OCI-LY3 (cell line): Measurements from ENCODE around the gene TSR3.

Source experiments
- CTCF ChIP-seq: fragments of 200-600, 300-600 bp; sonication (generic); IDR thresholded peaks from 2 replicates; pipeline ENCODE4 v1.5.1; 2014; ENCODE audit warnings: antibody characterized with exemption, low read length, low read depth
- EZH2phosphoT487 ChIP-seq: fragments of 200-600 bp; shearing (Covaris generic); IDR thresholded peaks from 2 replicates; pipeline ENCODE4 v1.6.1; 2018; ENCODE audit warnings: antibody characterized with exemption, mixed run types, low read depth

- TF ChIP-seq CTCF, result no peak
- no peak for TF ChIP-seq EZH2phosphoT487
Measured at GRCh38 chr16:1335996-1336395, 15.7 kb downstream of the TSR3 start.
